OCI-LY1 (cell line): ENCODE data around the gene RAPH1.
"Not testable (repeated sequence)": the region's sequence is repeated elsewhere in the genome, so short reads cannot be mapped to it uniquely, and the experiment has no call there.

Experiments
- H2AFZ ChIP-seq: fragments of 200-600 bp; sonication (generic), shearing (Covaris generic); 2 replicates; pipeline ENCODE4 v1.6.0; 2014; ENCODE audit warnings: antibody characterized with exemption, mild to moderate bottlenecking, low read length
- H3F3A ChIP-seq: fragments of 200-600 bp; sonication (generic), shearing (Covaris generic); 2 replicates; pipeline ENCODE4 v1.6.0; 2014; ENCODE audit warnings: mild to moderate bottlenecking, antibody characterized with exemption, low read length, moderate library complexity; ENCODE audit not compliant: insufficient read depth
- H3K27ac ChIP-seq: fragments of 200-600 bp; sonication (generic); 2 replicates; pipeline ENCODE4 v1.5.1; 2014; ENCODE audit warnings: low read length, mixed run types, mild to moderate bottlenecking, low read depth; ENCODE audit not compliant: poor library complexity, severe bottlenecking
- H3K27me3 ChIP-seq: fragments of 200-600 bp; sonication (generic); 2 replicates; pipeline ENCODE4 v1.6.0; 2014; ENCODE audit warnings: antibody characterized with exemption, mild to moderate bottlenecking, low read length, moderate library complexity; ENCODE audit not compliant: insufficient read depth
- H3K36me3 ChIP-seq: fragments of 200-600 bp; sonication (generic); 2 replicates; pipeline ENCODE4 v1.6.1; 2014; ENCODE audit warnings: mild to moderate bottlenecking, antibody characterized with exemption, low read length, moderate library complexity, mixed read lengths; ENCODE audit not compliant: insufficient read depth
- H3K4me1 ChIP-seq: fragments of 200-600 bp; sonication (generic); 2 replicates; pipeline ENCODE4 v1.5.1; 2014; ENCODE audit warnings: mild to moderate bottlenecking, low read length, moderate library complexity; ENCODE audit not compliant: insufficient read depth, severe bottlenecking
- H3K4me2 ChIP-seq: fragments of 200-600 bp; sonication (generic), shearing (Covaris generic); 2 replicates; pipeline ENCODE4 v1.6.1; 2014; ENCODE audit warnings: low read length
- H3K4me3 ChIP-seq: fragments of 200-600 bp; sonication (generic); 2 replicates; pipeline ENCODE4 v1.5.1; 2014; ENCODE audit warnings: low read length, low read depth, mild to moderate bottlenecking, mixed read lengths; ENCODE audit not compliant: poor library complexity, severe bottlenecking
- H3K79me2 ChIP-seq: fragments of 200-600 bp; shearing (Covaris generic); 2 replicates; pipeline ENCODE4 v1.6.1; 2016; ENCODE audit warnings: mixed run types, low read length, mixed read lengths; ENCODE audit not compliant: insufficient read depth
- H3K9ac ChIP-seq: fragments of 200-600 bp; sonication (generic), shearing (Covaris generic); 2 replicates; pipeline ENCODE4 v1.6.1; 2014; ENCODE audit warnings: mild to moderate bottlenecking, low read length, mixed read lengths
- H3K9me2 ChIP-seq: fragments of 200-600 bp; sonication (generic), shearing (Covaris generic); 2 replicates; pipeline ENCODE4 v1.6.1; 2014; ENCODE audit warnings: low read depth, mild to moderate bottlenecking, low read length, mixed read lengths
- H3K9me3 ChIP-seq: fragments of 200-600 bp; shearing (Covaris generic); 2 replicates; pipeline ENCODE4 v1.6.1; 2014; ENCODE audit warnings: low read length, mixed read lengths
- H4K20me1 ChIP-seq: fragments of 200-600 bp; sonication (generic), shearing (Covaris generic); 2 replicates; pipeline ENCODE4 v1.6.0; 2016; ENCODE audit warnings: mild to moderate bottlenecking, low read length; ENCODE audit not compliant: insufficient read depth
- CTCF ChIP-seq: fragments of 200-600 bp; sonication (generic), shearing (Covaris generic); IDR thresholded peaks from 2 replicates; pipeline ENCODE4 v1.5.1; 2017; ENCODE audit warnings: mild to moderate bottlenecking, antibody characterized with exemption, low read length, moderate library complexity, mixed read lengths
- EZH2 ChIP-seq: fragments of 200-600 bp; sonication (generic), shearing (Covaris generic); IDR thresholded peaks from 2 replicates; pipeline ENCODE4 v1.8.0; 2017; ENCODE audit warnings: borderline replicate concordance, mixed run types, mild to moderate bottlenecking, antibody characterized with exemption, low read length, moderate library complexity, mixed read lengths

Gene RAPH1

DNA sequence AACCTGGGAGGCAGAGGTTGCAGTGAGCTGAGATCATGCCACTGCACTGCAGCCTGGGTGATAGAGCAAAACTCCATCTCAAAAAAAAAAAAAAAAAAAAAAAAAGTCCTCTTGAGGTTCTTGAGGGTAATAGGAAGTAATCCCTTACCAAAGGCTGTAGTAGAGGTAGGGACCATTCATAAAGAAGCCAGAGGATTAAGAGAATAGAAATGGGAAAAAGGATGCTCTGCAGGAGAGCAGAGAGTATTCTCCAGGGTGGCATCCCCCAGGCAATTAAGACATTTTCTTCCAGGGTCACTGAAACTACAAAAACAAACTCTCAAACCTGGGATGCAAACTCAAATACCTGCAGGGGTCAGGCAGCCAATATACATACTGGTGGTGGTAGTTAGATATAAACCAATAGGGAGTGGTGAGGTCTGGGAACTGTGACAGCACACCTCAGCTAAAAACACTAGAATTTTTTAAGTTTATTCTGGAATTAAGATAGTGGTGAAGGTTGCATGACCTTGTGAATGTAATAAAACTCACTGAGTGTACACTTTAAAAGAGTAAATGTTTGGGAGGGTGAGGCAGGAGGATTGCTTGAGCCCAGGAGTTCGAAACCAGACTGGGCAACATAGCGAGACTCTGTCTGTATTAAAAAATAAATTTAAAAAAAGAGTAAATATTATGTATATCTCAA, 24.7 kb downstream of the RAPH1 start:
- H3K36me3 ChIP-seq = no peaks in the 10 kb centered on the region
- H3K9me3 ChIP-seq = peaks cover 5% of the 10 kb centered on the region; the same call in 1 of the 2 replicates
- no peak overlapping the region for H2AFZ ChIP-seq
- no peak overlapping the region for H3K9ac ChIP-seq
- no peaks in the 10 kb centered on the region for H3K79me2 ChIP-seq
- H3K9me2 ChIP-seq = no peaks in the 10 kb centered on the region
- no peak overlapping the region for H3K27ac ChIP-seq
- no peaks in the 10 kb centered on the region for H4K20me1 ChIP-seq
- no peaks in the 10 kb centered on the region for H3F3A ChIP-seq
- no peak overlapping the region for H3K4me2 ChIP-seq
- no peaks in the 10 kb centered on the region for H3K27me3 ChIP-seq
- no peak for TF ChIP-seq CTCF
- TF ChIP-seq EZH2 = no peak
- H3K4me3 ChIP-seq = no peak overlapping the region
- no peaks in the 10 kb centered on the region for H3K4me1 ChIP-seq

DNA sequence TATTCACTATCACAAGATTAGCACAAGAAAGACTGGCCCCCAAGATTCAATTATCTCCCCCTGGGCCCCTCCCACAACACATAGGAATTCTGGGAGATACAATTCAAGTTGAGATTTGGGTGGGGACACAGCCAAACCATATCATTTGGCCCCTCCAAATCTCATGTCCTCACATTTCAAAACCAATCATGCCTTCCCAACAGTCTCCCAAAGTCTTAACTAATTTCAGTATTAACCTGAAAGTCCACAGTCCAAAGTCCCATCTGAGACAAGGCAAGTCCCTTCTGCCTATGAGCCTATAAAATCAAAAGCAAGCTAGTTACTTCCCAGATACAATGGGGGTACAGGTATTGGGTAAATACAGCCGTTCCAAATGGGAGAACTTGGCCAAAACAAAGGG, 31.6 kb downstream of the RAPH1 start:
- not testable (repeated sequence) for H3K27me3 ChIP-seq, H3K36me3 ChIP-seq, H3K9me2 ChIP-seq, H3F3A ChIP-seq, H3K9ac ChIP-seq, H3K9me3 ChIP-seq, H3K79me2 ChIP-seq, H3K4me2 ChIP-seq, H4K20me1 ChIP-seq, H3K4me1 ChIP-seq, H3K4me3 ChIP-seq, H3K27ac ChIP-seq, H2AFZ ChIP-seq

DNA sequence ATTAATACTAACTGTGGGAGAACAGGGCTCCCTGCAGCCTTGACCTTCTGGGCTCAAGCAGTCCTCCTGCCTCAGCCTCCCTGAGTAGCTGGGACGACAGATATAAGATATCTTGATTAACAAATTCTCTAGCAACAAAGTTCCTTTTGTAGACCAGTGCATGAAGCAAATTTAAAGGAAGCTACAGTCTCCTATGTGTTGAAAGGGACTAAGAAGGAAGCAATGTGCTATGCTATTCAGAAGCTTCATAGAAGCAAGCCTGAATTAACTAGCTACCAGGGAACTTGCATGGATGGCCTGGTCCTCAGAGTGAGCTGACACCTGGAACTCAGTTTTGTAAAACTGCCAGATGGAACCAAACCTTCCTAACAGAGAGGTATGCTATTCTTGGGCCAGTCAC, 33.2 kb downstream of the RAPH1 start:
- H3F3A ChIP-seq = no peaks in the 10 kb centered on the region
- no peaks in the 10 kb centered on the region for H3K9me2 ChIP-seq
- peaks cover 5% of the 10 kb centered on the region; the same call in 1 of the 2 replicates for H3K9me3 ChIP-seq
- H3K4me1 ChIP-seq = peaks cover 8% of the 10 kb centered on the region
- H3K27me3 ChIP-seq = no peaks in the 10 kb centered on the region
- H3K36me3 ChIP-seq = no peaks in the 10 kb centered on the region
- no peak overlapping the region for H3K9ac ChIP-seq
- H3K4me3 ChIP-seq = no peak overlapping the region
- H4K20me1 ChIP-seq = no peaks in the 10 kb centered on the region
- no peak overlapping the region for H2AFZ ChIP-seq
- H3K27ac ChIP-seq = no peak overlapping the region
- no peak overlapping the region for H3K4me2 ChIP-seq
- TF ChIP-seq EZH2 (no peak), CTCF (no peak)
- no peaks in the 10 kb centered on the region for H3K79me2 ChIP-seq

DNA sequence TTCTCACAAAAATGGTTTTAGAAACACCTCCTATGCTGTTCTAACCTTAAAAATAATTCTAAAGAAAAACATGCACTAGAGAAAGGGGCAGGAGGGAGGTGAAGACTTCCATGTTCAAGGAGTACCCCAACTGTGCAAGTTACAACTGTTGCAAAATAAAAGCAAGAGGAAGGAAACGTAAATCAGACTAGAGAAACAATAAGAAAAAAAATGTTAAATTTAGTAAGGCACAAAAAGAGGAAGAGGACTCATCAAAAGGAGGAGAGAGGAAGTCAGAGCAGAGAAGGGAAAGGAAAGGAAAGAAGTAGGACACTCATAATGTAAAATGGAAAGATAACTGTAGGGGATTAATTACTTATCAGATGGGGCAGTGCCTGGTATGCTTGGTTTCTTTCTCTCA, 34.1 kb downstream of the RAPH1 start:
- TF ChIP-seq CTCF = no peak
- no peak for TF ChIP-seq EZH2
- Histone ChIP-seq H3K4me1 (peaks cover 8% of the 10 kb centered on the region), H3K36me3 (no peaks in the 10 kb centered on the region), H3K4me2 (no peak overlapping the region), H3K9me3 (peaks cover 3% of the 10 kb centered on the region; the same call in 1 of the 2 replicates), H3K79me2 (no peaks in the 10 kb centered on the region), H3K9me2 (no peaks in the 10 kb centered on the region), H2AFZ (no peak overlapping the region), H3K9ac (no peak overlapping the region), H3K4me3 (no peak overlapping the region), H3K27me3 (no peaks in the 10 kb centered on the region), H3K27ac (no peak overlapping the region), H3F3A (no peaks in the 10 kb centered on the region), H4K20me1 (no peaks in the 10 kb centered on the region)
